Diencephalon (tissue), 1 donor: ENCODE results near the gene RFX6. TPM values are rescaled to one million over a fixed set of nuclear protein-coding genes. Genes with fewer than 3 reads are reported as not detected.

ENCODE experiments used
- total RNA-seq: library from RNA; depleted of rRNA; stranded (reverse); fragments of >200 nt; gene quantifications from one replicate; pipeline ENCODE4 v1.2.3, GENCODE V29; 2014

Gene RFX6
- total RNA-seq, result not detected

DNA sequence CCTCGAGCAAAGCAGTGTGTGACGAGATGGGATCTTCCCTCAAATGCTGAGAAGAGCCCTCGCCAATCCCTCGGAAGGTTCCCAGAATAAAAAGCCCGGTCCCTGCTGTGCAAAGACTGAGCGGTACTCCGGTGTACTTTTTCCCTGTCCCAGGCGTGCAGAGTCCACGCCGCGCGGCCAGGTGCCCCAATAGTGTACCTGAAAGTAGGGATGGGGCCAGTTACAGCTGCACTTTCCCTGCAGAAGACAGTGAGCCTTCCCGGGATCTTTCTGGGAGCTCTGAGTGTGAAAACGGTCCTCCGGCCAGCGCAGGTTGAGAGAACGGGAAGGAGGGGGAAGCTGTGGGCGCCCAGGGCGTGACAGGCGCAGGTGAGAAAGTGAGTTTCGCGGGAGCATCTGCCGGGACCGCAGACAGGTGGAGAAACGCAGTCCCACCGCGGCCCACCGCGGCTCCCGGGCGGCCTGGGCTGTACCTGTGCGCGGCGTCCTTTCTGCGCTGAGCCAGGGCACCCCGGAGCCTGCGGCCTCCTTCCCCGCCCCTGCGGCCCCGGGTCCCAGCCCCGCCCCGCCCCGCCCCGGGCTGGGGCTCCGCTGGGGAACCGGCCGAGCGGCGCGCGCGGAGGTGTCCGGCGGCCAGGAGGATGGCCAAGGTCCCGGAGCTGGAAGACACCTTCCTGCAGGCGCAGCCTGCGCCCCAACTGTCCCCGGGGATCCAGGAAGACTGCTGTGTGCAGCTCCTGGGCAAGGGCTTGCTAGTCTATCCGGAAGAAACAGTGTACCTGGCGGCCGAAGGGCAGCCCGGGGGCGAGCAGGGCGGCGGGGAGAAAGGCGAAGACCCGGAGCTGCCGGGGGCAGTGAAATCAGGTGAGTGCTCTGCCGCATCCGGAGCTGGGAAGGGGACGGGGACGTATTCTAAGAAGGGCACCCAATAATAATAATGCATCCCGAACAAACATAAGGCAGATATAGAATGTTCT lies at the start of gene RFX6:
Gene RFX6, plus strand, starts transcription at position 608 of the 977 bp plus-strand sequence. Its CDS starts 34 bp downstream, at position 642.

DNA sequence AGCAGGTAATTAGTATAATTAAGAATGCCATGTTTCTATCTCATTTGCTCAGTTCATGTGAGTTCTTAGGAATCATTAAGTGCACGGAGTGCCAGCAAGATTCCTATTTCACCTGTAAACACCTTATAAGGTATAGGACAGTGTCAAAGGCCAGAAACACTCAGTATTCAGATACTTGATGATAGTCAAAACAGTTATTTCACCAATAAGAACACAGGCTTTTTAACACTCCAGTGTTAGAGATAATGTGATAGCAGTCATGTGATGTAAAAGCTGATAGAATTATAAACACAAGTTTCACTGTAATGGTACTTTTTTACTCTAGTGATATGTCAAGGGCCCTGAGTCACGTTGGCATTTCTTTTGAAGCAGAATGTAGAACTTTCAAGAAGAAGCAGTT lies 48.1 kb upstream of the RFX6 start, which contains the start of gene GPRC6A:
Gene GPRC6A, minus strand, starts transcription at position 101 of the 400 bp plus-strand sequence. Its CDS starts 70 bp downstream, at position 31.

Other genes with a start within 250 kb of the RFX6 start
- gene ZUP1, start 208.5 kb upstream of the RFX6 start, total RNA-seq, result 34.8 TPM
- gene KPNA5, start 196.0 kb upstream of the RFX6 start, total RNA-seq, result 35.3 TPM
- gene FAM162B, start 111.5 kb upstream of the RFX6 start, total RNA-seq, result 2.8 TPM
- gene GPRC6A, start 48.2 kb upstream of the RFX6 start, total RNA-seq, result not detected